GM12891 (cell line): ENCODE results near the gene GID4.

Experiments
- POLR2A ChIP-seq: IDR thresholded peaks from 2 replicates; pipeline ENCODE4 v1.6.1; 2011; ENCODE audit warnings: low read depth, low read length, control low read depth
- POLR2AphosphoS5 ChIP-seq: IDR thresholded peaks from 2 replicates; pipeline ENCODE4 v1.6.1; 2011; ENCODE audit warnings: low read depth, low read length, control low read depth

GRCh38 chr17:17994271-17995069, 44.7 kb upstream of the GID4 start:
- TF ChIP-seq POLR2A (no peak), POLR2AphosphoS5 (no peak)
